Fibroblast of skin of scalp (primary cell): Measurements from ENCODE around the gene PDE3A.

Experiments used
- DNase-seq: peaks from one replicate; pipeline ENCODE4 v3.0.0-alpha.2; 2013

Gene PDE3A

DNA sequence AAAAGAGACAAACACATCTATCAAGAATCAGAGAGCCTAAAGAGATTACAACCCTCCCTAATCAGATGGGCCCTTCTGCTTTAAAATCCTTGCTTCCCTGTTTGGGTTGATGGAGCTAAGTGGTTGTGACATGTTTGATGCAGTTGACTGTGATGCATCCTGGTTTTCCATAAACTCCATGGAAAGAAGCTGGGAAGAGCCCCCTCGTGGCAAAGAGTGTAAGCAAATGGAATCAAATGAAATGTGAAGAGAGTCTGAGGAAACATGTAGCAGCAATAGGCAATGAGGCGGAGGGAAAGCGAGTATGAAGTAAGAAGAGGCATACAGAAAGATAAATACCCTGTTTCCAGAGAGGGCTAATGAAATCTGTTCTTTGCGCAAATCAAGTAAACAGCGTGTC lies 256.4 kb downstream of the PDE3A start:
- DNase-seq: peak; percentile 68

DNA sequence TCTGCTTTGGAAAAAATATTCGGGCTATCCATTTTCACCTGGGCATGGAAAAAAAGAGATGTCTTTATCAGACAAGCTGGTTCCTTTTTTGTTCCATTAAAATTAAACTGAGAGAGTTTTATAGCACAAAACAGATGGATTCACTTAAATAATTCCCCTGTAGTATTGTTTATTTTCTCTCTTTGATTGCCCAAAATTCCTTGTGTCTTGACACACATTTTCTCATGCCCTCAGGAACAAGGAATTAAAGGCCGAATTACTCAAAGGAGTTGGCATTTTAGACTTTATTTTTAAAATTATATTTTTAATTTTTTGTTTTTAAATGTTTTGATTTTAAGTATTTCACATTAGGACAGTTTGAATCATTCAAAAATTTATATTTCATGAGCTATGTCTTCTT lies 257.2 kb downstream of the PDE3A start:
- peak; percentile 55 for DNase-seq

DNA sequence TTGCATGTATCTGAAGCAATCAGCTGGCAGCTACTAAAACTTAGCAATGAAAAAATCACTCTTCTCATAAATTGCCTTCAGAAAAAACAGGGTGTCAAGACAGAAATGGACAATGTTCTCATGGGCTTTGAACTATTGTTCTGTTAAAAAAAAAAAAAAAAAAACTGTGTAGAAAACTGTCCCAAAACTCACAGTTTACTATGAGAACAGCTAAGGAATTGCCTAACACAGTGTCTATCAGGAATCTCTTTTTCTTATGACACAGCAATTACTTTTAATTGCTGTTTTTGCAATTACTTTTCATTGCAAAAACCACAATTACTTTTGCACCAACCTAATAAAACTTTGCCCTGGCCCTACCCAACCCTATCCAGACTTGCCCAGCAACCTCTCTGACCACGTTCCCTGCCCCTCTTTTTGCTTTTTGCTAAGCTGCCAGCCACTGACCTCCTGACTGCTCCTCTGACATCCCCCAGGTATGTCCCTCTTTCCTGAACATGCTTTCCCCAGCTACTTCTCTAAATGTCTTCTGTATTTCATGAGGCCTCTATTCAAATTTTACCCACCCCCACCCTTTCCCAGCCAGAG lies 258.8 kb downstream of the PDE3A start:
- no peak for DNase-seq

DNA sequence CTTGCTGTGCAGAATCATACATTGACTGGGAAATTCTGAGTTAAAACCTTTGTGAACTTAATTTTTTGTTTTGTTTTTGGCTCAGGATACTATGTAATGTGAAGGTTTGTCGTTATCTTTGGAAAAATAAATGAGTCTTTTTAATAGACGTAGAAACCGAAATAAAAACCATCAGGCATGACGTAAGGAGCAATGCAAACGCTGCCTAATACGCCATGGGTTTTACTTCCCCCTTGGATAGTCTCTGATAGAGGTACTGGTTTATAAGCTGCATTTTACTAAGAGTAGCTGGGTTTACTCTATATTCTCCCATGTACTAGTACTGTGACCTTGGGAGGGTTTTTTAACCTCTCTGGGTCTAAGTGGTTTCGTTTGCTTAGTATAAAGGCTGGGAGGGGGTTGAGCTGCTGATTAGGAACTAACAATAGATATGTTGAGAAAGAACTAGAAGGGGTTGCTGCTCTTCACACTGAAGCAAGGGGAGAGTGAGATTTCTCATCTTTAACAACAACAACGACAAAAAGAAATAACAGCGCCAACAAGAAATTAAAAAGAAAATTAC lies 260.0 kb downstream of the PDE3A start:
- no peak for DNase-seq

DNA sequence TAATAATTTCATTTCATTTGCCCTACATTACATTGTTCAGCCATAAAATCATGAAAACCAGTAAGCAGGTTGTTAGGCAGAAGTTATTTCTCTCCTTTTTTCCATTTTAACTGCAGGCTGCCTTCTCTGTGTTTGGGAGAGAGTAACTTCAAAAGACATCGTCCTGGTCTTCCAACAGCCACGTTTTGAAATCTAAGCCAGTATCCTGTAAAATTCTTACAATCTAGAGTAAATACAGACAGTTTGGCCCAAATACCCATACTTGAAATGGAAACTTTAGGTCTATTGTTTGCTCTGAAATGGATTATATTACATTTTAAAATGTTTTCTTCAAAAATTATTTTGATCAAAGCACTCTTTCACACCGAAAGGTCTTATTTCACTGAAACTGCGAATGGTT lies 260.7 kb downstream of the PDE3A start:
- DNase-seq: no peak

DNA sequence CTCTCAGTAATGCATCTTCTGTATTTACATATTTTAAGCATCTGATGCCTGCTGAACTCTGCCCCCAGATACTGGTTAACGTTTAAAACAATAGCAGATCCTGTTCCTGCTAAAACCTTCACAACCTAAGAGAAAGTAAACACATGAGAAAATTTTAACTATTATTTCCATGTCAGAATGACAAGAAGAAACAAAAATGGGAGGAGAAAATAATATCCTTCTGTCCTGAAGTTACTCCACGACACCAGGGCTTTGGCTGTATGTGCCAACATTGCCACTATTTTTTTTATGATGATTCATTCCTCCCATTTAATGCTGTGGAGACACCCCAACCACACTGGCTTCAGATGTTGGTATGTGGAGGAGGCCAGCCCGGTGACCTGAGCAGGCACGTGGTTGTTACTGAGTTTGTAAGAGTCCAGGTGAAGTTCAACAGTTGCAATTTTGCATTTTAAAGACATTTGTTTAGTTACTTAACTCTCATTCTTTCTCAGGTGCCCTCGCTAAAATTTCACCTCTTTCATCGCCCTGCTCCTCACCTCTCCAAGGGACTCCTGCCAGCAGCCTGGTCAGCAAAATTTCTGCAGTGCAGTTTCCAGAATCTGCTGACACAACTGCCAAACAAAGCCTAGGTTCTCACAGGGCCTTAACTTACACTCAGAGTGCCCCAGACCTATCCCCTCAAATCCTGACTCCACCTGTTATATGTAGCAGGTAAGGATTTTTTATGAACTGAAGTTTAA lies 261.2 kb downstream of the PDE3A start:
- peak; percentile 63 for DNase-seq

DNA sequence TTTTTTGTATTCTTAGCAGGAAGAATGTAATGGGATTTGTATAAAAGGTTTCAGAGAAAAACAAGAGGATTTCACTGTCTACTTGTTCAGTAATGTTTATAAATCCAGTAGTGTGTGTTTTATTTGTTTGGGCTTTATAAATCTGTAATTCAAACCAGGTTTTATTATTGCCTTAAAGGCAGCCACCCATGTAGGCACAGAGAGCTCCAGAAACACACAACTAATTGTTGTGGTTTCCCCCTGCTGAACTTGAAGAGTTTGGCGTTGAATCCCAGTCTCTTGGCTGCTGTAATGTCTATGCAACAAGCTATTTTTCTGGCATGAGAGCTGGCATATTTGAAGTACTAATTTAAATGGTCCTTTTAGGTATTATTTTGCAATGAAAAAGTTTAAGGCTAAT lies 263.4 kb downstream of the PDE3A start:
- peak; percentile 84 for DNase-seq

DNA sequence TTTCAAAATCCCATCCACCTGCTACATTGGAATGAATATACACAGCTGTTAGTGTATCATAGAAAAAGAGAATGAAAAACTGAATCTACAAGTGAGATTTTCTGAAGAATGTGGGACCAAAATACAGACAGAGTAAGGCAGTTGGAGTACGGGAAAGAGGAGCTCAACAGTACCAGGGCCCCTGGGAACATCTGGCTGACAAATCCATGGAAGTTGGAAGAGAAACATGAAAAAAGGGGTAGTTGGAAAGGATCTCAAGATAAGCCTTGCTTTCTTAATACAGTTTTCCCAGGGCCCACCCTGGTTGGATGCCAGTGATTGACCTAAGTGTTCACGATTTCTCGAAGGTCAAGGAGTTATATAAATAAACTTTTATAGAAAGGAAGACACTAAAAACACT lies 272.8 kb downstream of the PDE3A start:
- DNase-seq: no peak

DNA sequence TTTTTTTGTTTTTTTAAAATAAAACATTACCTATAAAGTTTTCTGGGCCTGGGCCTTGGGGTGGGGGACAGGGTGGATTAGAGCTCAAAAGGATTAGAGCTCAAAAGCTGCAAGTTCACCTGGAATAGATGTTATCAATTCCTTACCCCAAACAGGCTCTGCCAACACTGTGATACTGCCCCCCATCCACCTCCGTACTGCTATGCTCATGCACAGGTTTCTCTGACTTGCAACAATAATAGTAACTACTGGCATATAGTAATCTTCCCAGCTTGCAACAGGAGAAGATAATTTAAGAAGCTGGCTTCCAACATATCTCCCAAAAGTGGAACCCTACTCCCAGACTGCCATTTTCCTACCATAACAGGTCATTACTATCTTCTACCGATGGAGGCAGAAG lies 275.5 kb downstream of the PDE3A start:
- no peak for DNase-seq

DNA sequence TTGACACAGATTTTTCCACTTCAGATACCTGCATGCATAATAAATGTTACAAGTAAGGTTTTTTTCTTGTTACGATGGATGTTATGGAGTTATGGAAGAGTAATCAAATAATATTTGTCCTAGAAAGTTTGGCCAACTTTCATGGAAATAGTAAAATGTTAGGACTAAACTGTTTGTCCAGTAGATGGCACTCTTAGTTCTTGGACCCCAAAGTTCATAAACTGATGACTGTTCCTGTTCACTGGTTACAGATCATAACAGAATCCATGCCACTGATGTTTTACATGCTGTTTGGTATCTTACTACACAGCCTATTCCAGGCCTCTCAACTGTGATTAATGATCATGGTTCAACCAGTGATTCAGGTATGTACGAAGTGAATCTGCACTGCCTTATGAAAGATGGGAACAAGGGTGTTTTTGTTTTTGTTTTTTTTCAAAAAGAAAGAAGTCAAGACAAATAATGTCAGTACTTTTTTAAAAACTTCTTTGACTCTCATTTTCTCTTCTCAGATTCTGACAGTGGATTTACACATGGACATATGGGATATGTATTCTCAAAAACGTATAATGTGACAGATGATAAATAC lies 278.0 kb downstream of the PDE3A start:
- peak; percentile 54 for DNase-seq

DNA sequence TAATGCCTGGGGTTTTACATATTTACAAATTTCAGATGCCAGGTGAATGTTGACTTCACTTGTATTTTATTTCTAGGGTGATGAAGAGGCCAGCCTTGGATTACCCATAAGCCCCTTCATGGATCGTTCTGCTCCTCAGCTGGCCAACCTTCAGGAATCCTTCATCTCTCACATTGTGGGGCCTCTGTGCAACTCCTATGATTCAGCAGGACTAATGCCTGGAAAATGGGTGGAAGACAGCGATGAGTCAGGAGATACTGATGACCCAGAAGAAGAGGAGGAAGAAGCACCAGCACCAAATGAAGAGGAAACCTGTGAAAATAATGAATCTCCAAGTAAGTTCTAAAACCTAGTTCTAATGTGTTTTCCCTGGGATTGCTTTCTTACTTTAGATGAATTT lies 285.5 kb downstream of the PDE3A start:
- peak; percentile 12 for DNase-seq

DNA sequence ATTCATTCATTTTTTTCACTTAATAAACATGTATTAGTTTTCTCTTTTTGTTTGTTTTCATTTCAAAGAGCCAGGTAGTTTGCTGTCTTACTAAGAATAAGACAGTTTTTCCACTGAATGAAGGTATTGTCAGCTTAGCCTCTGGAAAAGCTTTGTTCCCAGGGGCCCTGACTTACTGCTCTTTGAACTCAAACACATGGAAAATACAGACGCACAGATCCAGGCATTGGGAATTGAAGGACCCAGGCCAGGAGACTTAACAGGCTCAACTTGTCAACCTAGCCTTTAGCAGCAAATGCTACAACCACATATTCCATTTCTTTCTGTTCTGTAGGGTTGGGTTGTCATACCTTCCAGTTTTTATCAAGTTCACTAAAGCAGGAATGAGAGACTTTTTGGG lies 288.3 kb downstream of the PDE3A start:
- DNase-seq: no peak

DNA sequence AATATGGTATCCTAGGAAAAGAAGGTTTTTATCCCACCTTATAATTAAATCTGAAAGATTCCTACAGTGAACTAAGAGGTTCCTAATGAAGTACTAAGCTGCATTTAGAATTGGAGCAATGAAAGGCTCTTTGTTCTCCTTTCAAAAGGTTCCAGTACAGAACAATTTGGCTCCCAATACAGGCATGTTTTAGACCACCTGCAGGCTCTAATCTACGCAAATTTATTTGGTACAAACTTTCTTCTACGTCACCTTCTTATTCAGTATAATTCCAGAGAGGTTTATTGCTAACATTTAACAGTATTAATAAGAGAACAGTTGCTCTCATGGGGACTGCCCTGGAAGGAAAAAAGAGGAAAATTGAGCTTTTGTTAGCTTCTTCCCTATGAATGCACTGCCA lies 289.2 kb downstream of the PDE3A start:
- DNase-seq: no peak

DNA sequence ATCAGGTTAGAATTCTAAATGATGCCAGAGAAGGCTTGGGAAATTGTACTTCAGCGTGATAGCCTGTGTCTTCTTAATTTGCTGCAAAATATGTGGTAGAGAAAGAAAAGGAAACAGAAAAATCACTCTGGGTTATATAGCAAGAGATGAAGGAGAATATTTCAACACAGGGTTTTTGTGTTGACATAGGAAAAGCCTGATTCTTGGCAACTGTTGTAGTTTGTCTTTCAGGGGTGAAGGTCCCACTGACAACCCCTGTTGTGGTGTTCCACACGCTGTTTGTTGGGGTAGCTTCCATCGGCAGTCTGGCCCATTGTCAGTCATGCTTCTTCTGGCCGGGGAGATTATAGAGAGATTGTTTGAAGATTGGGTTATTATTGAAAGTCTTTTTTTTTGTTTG lies 313.0 kb downstream of the PDE3A start:
- no peak for DNase-seq

DNA sequence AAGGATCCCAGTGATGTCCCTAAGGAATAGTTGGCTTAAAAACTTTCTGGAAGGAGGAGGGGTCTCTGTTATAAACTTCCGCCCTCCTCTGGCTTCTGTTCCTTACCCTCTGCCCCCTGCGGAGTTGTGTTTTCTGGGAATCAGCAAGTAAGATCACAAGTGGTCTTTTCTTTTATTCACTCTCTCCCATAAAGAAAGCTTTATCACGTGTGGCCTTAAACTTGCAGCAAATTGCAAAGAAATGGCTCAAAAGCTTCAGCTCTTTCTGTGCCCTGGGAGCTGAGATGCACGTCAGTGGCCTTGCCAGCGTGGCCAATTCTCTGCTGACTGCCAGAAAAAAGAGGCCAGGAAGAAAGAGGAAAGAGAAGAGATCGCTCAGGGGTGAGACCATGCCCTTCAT lies 326.9 kb downstream of the PDE3A start, which contains the start of gene SLCO1C1:
SLCO1C1 (plus strand) TSS at position 101 of the 400 bp plus-strand sequence. CDS start 4,245 bp downstream, outside the sequence.
- DNase-seq: peak; percentile 4

DNA sequence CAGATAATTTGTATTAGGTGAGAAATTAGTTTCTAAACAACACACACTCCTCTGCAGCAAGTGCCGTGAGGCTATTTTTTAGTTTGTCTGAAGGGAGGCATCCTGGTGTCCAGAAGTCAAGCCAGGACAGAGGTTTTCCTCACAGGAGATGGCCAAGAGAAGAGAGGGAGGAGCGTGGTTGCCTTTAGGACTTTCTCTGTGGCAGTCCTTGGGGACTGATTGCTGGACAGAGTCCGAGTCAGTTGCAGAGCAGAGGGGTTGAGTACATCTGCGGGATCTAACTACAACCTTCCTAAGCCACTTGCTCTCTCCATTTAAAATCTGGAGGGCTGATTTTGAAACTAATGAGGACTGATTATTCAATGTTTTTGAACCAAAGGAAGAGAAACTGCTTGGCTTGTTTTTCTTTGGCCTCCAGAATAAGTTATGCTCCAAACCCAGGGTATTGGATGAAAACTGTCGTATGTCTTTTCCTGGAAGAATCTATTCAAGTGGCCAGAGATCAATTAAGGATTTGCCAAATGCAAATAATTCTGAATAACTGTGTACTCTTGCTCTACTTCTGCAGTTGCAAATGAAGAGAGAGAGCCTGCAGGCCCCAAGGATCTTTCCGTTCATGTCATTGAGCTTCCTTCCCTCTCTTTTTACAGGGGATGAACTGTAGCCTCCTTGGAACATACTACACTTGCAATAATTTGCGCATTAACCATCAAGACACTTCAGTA lies 328.0 kb downstream of the PDE3A start:
- DNase-seq: no peak

DNA sequence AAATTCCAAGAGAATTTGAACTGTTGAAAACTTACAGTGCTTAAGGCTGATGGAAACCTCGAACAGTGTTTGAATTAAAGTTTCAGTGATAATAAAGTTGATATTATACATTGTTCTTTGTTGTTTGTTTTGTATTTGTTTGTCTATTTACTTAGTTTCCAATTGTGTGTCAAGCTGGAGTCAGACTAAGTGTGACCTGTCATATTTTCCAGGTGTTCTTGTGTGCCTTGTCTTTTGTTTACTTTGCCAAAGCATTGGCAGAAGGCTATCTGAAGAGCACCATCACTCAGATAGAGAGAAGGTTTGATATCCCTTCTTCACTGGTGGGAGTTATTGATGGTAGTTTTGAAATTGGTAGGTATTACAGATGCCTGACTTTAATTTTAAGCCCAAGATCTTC lies 332.8 kb downstream of the PDE3A start:
- no peak for DNase-seq

DNA sequence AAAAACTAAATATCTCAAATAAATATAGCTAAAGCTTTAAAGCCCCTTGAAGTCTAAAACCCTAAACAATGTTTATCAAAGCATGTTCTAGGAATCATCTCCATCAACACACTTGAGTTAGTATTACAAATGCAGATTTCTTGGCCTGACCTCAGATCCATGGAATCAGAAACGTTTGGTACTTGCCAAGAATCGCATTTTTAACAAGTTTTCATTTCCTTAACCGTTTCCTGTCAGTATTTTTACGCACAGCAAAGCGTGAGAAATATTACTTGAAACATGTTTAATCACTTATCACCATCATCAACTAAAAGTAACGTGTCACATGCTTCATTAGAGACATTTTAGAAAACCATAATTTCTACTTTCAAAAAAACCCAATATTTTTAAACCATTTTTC lies 336.5 kb downstream of the PDE3A start:
- DNase-seq: no peak

DNA sequence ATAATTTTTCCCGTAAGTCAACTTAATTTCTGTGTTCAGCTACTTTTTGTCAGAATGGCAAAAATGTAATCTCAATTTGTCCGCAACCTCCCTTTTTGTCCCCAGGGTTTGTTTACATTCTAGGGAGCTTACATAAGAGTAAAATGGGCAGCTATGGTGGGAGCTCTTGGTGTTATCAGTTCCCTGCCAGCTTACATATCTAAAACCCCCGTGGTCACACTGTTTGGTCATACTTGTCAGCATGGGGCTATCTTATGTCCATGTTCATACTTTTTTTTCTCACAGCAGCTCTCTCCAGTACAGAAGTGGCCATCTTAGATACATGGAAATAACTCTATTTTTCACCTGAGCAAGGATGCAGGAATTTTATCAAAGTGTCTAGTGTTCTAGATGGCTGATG lies 343.5 kb downstream of the PDE3A start:
- no peak for DNase-seq

DNA sequence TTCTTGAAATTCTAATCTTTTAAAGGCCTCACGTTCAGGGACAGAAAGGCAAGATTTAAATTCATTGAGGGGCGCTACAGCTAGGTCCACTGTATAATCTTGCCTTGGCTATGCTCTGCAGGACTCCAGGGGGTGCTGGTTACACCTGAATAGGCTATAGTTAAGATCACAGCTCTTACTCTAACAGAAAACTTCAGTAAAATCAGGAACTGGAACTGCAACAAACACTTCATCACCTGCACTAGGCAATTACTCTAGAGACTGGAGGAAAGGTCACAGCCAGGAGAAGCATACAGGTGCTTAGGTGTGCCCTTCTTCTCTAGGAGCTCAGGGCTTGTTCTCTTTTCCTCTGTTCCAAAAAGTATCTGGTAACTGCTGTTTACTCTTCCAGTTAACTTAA lies 347.7 kb downstream of the PDE3A start:
- no peak for DNase-seq

DNA sequence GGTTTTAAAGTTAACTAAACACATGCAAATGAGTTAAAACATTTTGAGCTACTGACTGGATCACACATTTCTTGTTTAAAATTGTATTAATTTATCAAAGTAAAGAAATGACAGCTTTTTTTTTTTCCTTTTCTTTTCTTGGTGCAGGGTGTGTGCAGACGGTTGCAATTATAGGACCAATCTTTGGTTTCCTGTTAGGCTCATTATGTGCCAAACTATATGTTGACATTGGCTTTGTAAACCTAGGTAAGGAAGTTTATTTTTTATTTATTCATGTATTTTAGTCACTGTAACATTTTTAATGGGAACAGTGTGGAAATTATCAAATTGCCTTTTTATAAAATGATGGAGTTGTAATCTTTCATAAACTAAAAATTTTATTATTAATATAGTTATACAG lies 348.6 kb downstream of the PDE3A start:
- DNase-seq: no peak

DNA sequence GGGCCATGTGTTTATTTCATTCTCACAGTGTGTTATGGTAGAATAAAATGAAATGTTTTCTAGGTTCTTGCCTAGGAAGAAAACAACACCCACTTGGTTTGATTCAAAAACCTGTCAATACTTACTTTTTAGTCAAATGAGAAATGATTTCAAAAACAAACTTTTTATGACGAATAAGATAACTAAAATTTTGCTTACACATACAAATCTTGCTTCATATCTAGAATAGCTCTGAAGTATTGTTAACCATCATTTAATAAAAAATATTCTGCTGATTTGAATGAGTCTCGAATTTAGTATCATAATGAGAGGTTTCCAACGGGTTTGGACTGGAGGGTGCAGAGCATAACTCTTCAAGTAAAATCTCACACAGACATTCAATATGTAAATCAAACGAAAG lies 350.0 kb downstream of the PDE3A start:
- no peak for DNase-seq

DNA sequence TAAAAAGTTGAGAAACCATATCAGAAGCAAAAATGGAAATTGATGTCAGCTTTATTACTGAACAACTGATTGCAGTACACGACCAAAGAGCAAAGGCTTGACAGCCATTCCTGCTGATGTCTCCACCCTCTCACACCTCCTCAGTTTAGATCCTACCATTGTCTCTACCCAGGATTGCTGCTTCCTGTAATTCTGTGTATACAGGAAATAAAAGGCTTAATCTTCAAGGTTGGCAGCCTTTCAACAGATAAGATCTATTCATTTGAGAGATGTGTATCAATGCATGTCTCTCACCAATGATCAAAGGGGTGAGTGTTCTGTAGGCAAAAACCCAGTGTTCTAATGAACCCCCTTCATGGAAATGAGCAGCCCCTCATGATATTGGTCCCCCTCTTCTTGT lies 353.8 kb downstream of the PDE3A start:
- no peak for DNase-seq
